ENCODE data around the gene NEDD9.

NEDD9 gene

DNA sequence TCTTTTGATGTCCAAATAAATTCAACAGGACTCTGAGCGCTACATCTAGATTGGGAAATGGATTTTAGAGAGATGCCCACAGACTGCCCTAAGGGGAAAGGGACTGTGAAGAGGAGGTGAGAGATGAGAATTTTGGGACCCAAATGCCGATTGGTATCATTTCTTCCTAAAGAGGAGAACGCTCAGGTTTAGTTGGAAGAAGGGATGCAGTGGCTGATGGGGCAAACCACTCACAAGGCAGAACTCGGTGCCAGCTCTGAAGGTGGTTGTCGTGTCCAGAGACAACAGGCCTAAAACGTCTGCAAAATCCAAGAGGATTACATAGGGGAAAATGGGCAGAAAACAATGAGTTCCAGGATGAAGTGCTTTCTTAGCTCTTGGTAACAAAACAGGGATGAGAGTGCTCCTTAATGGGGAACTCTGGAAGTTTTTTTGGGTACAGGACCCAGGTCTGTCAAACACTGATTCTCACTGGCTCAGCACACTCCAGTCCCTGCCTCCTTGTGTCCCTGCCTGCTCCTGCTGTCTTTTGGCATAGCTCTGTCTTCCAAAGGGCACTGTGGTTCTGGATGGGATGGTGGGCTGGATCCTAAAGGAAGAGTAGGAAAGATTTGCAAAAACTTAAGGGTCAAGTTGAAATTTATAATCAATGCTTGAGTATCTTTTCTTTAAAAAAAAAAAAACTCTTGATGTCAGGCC, 29.0 kb downstream of the NEDD9 start:
- in situ Hi-C loops (cut with MboI; ENCODE audit: low sequenced_read_pairs) = no loop called here

DNA sequence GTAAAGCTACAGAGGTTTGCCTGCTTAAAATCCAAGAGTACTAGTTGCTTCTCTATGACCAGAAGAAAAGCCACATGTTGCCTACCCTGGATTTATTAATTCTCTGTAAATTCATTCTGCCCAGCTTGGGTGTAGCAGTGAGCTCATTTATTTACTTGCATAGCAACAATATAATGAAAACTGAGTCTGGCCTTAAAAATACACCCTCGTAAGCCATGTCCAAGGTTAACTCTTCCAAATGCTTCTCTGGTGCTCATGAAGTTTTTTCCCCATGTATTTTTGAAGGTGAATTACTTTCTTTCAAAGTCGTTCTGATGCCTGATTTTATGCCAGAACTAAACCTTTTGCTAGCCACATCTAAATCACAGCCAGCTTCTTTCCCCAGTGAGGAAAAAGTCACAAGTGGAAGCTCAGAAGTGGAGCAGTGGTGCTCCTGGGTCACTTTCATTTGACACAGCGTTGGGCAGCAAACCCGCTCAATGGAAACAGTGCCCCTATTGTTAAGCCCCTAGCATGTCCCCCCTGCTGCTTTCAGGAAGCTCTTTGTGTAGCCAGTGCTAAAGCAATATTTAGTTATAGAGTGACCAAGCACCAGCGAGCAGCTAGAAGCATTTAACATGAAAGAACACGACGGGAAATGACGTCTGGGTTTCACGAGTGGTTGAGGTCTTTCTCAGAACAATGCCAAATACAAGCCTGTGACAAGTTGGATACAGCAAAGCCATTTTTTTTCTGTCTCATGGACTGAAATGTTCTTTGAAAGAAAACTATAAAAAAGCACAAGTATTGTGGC, 29.8 kb downstream of the NEDD9 start:
- in situ Hi-C loops (cut with MboI; ENCODE audit: low sequenced_read_pairs) = no loop called here

DNA sequence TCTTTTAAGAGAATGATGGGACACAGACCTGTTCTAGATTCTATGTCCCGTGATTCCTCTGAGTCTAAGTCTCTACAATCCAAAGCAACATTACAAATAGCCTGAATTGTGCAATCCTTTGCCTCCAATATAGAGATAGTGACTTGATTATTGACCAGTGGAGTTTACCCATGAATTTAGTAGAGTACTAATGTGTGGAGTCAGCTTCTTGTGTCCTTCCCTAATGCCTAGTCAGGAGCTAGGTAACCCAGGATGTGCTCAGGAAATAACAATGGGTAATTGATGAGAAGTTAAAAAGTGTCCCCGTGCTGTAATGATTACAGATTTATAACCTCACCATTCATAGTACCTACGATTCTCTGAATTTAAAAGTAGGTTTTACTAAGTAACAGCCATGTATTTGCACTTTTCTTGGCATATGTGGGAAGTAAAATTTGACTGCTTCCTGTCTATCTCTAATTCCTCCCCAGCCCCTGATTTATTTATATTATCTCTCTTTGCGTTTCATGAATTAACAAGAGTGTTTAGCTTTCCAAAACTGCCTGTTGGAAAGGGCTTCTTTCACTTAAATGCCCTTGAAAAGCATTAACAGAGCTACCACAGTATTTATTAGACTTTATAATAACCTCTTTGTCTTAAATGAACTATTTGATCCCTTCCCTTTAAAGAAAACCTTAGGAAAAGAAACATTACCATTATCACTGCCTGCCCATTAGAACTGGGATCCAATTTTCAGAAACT, 30.5 kb downstream of the NEDD9 start:
- in situ Hi-C loops (cut with MboI; ENCODE audit: low sequenced_read_pairs) = no loop called here

DNA sequence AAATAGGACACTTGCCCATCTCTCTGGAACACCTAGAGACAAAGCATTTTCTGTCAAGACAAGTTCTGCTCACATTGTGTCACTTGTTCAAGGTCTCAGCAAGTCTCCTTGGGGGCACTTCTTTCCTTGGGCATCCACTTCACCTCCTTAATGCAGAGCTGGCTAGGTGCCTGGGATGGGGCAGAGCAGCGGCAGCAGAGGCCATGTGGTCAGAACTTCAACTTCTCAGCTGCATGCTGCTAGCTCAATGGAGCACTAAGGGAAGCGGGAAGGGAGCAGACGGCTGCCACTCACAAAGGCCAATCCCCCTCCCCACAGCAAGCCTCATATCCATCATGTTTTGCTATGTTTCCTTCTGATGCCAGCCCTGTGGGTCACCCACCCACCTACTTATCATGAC, 31.5 kb downstream of the NEDD9 start:
- in situ Hi-C loops (cut with MboI; ENCODE audit: low sequenced_read_pairs) = no loop called here

DNA sequence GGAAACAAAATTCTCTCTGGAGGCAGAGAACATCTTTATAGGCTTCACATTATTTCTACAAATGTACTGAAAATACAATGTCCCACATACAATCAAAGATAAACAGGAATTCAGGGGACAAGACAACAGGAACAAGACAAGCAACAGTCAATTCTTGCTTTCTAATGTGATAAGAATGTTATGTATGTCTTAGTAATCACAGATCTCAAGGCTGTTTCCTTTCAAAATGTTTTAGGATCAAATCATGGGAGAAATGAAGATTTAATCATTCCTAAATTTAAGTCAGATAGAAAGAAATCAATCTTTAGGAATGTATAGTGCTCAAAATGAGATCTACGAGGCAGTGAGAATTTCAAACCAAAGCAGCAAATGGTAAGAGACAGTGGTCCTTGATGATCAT, 32.1 kb downstream of the NEDD9 start:
- in situ Hi-C loops (cut with MboI; ENCODE audit: low sequenced_read_pairs) = no loop called here

DNA sequence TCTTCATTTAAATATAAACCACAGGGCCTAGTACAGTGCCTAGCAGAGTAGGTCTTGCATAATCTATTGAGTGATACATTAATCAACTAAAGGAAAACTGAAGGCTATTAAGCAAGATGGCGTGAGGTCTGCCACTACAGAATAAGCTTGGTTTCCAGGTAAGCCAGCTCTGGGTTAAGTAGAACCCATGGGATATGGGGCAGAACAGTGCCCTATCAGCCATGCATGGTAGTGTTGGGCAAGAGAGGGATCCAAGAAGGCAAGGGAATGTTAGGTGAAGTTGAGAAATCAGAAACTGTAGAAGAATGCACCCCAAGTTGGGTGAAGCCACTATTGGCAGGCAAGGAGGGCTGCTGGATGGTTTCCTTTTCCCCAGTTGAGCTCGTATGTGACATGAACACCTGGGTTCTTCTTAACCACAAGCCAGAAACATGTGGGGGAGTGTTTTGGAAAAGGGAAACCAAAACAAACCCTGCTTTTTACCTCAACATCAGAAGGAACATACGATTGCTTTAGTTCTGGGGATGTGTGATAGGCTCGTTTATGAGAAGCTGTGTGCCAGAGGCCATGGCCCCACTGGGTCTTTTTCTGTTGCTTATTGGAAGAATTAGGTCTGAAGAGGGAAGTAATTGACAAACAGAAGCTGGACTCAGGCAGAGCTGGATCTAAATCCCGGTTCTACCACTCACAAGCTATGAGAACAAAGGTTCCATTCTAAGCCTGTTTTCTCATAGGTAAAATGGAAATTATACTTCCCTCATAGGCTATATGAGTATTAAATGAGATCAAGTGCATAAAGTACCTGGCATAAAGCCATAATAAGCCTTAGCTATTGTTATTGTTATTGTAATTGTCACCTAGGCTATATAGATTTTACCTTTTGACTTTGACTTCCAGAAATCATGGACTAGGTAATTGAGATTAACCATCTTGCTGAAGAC, 33.5 kb downstream of the NEDD9 start:
- in situ Hi-C loops (cut with MboI; ENCODE audit: low sequenced_read_pairs) = no loop called here

DNA sequence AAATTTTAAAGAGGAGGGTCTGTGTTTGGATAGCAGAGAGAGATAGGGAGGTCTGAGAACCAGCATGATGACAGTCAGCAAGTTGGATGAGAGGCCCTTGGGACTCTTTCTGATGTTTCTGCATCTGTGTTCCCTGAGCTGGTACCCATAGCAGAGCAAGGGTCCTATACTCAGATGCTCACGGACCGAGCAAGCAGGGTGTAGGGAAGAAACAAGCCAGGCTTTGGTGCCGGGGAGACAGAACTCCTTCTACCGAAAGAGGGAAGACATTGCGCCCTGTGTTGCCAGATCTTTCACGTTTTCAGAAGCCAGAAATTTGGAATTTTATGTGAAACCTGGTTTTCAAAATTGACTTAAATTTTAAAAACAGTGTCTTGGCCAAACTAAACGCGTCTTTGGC, 34.6 kb downstream of the NEDD9 start:
- in situ Hi-C loops (cut with MboI; ENCODE audit: low sequenced_read_pairs) = no loop called here

DNA sequence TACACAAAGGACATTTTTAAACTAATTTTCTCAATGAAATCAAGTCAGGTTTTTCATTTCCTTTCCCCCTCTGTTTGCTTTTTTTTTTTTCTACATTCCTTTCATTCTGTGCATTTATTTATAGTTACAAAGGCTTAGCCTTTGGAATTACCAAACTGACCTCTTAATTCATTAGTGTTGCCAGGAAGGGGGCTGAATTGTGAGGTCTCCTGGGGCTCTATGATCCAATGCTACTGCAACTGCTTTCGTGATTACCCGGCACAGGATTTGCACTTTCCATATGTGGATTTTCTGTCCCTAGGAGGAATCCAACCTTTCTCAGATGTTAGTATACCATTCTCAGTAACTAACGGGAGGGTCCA, 35.3 kb downstream of the NEDD9 start:
- in situ Hi-C loops (cut with MboI; ENCODE audit: low sequenced_read_pairs) = no loop called here

DNA sequence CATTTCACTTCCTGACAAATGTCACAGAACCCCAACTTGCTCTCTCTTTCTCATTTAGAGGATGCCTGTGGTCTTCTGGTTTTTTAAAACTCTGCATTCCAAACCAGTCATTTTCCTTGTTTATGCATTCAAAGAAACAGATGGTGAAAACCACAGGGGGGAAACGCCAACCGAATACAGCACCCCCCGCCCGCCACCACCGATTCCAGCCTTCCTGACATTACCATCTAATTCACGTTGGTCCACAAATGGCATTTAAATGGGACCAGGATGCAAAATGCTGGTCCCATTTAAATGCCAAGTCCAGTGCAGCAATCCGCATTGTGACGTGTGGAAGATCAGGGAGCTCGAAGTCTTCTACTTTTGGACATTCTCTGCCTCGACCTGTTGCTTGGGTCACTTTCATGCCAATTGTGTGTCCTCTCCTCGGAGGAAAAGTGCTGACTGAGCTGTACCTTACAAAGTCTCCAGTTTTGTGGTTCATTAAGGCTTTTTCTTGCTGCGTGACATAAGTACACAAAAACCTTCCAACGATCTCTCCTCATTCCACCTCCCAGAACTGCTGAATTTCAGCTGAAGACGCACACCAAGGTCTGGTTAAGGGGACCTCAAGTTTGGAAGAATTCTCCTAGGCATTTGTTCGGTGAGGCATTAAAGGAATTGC, 35.8 kb downstream of the NEDD9 start:
- in situ Hi-C loops (cut with MboI; ENCODE audit: low sequenced_read_pairs) = no loop called here

DNA sequence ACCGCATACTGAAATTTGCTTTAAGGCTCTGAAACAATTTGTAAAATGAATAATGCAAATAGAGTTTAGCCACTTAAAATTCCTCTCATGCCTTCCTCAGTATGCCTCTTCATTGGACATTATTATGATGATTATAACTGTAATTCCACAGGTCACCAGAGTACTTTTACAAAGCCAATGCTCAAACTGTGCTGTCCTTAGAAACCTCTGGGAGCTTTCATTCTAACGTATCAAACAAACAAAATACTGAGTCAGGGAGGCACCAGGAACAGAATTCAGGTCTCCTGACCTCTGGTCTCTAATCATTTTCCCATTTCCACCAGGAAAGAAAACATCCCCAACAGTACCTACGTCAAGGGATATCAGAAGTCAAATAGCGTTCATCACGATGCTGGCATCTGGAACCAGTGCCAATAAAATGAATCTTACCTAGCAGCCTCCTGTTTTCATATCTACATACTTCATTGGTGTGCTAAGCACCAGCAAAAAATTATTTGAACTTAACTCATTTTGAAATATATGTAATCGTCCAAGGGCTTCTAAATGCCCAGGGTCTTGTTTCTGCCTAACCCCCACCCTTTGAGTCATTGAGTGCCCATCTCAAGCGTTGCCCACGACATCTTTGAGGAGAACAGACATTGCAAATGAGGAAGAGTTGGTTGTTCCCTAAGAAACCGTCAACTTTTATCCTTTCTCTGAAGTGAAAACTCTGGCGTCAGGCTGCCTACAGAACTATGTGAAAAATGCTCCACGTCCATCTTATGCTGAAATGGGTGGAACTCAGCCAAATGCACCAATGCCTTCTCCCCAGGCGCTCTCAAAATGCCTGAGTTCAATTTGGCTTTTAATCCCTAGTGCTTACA, 37.9 kb downstream of the NEDD9 start:
- in situ Hi-C loops (cut with MboI; ENCODE audit: low sequenced_read_pairs) = no loop called here

DNA sequence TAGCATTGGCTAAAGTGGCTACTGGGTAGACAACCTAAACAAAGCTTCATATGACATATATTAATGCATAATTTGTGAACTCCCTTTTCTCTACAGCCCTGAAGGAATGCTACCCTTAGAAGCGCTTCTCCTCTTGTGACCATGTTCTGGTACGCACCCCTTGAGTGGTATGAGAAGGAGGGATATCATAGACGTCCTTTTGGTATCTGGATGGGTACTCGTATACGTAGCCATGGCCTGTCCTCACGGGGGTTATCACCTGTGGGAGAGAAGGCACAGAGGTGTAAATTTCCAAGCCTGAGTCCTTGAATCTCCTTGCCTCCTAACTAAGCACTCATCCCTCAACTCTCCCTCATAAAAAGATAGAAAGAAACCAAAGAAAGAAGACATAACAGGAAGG, 39.0 kb downstream of the NEDD9 start:
- in situ Hi-C loops (cut with MboI; ENCODE audit: low sequenced_read_pairs) = no loop called here

DNA sequence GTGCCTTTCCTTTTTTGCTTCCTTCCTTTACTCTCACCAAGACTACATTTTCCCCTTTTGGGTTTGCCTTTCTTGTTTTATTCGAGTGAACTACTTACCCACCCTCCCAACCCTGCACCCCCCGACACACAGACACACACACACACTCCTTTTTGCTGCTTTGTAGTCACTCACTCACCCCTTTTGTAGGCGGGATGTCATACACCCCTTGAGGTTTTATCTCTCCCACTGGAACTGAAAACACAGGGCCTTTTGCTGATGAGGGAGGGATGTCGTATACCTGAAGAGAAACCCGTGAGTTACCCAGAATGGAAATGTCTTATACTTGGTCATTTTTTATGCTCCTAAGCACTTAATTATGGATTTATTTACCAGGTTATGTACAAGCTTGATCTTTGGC, 40.3 kb downstream of the NEDD9 start:
- in situ Hi-C loops (cut with MboI; ENCODE audit: low sequenced_read_pairs) = no loop called here

DNA sequence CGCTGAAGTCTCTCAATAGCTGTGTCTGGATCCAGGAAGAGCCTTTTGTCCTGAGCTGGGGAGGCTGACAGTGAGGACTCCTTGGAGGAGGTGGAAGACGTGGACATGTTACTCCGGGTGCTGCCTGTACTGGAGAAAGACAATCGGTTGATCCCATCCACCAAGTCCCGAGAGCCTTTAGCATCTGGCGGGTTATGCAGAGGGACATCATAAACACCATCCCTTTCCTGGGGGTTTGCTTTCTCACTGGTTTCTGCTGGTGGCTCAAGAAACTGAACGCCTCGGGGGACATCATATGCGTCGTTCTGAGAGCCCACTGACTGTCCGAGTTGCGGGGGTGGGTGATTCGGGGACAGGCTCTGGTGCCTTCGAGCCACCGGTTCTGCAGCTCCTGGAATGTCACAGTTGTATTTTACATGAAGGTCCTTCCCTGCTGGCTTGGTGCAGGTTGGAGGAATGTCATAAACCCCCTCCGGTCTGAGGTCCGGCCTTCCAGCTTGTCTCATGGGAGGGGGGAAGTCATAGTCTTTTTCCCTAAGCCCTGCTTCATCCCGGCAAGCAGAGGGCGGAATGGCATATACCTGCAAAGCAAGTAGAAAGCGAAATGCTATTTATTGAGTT, 41.7 kb downstream of the NEDD9 start:
- in situ Hi-C loops (cut with MboI; ENCODE audit: low sequenced_read_pairs) = no loop called here

DNA sequence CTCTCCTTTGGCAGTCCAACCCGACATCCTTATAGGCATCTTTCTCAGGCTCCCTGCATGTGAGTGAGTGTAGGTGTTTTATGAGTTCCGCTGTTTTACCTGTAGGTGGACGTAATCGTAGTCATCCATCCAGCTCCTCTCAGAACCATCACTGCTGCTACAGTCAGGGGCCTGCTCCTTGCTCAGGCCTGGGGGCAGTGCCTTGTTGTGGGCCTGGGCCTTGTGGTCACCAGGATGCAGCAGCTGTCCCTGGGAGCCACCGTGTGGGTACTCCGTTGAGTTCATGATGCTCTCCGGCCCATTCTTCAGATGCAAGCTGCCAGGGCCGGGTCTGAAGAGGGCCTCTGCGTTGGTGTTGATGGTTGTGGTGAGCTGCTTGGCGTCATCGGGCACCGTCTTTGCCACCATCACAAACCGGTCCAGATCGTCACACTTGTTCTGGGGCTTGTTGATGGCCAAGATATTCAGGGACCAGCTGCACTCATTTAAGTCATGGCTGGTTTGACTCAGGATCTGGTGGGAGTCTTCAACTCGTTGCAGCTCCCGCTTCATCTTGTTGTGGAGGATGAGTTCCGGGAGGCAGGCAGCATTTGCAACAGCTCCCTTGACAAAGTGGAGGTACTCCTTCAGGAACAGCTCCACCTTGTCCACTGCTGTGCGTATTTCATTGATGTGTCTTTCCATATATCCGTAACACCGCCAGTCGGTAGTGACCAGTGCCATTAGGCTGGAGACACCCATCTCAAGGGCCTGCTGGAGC, 42.4 kb downstream of the NEDD9 start:
- in situ Hi-C loops (cut with MboI; ENCODE audit: low sequenced_read_pairs) = no loop called here

DNA sequence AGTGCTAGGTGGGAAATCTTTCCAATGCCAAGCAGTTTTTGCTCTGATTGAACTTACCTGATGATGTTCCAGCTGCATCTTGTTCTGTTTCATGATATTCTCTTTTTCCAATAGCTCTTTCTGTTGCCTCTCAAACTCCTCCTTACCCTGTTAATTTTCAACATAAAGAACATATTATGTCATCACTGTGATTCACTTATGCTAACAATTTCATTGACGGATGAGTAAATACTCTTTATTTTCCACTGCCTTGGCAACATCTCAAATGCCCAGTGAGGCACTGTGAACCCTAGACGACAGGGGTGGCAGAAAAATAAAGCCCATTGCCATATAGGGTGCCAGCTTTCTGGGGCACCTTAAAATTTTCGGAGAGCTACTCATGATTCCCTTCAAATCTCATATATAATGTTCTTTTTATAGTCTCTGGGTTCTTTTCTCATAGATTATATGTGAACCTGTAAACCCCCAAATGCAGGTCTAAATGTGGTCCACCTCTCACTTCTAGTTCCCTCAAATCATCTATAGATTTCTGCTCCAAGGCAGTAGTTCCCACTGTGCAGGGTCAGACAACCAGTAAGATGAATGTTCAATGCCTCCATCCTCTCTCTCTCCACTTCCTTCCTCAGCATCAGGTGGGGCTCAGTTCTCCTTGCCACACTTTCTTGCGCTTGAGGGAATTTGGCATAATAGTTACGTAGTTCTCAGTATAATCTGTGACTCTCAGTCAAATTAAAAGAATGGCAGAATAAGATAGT, 44.1 kb downstream of the NEDD9 start:
- in situ Hi-C loops (cut with MboI; ENCODE audit: low sequenced_read_pairs) = no loop called here

DNA sequence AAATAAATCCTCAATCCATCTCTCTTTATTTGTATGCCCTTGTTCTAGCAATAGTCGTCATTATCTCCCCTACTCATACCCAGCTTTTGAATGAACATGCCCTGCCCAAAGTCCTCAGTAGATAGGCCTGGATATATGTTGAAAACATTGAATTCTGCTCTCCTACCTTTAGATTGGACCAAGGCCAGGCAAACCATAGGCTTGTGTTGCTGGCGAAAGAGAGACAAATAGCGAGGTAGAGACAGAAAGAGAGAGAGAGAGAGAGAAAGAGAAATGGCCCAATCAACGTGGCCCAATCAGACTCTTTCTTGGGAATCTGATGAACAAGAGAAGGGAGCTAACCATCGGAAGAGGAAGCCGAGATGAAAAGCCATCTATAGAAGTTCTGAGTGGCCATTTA, 45.2 kb downstream of the NEDD9 start:
- in situ Hi-C loops (cut with MboI; ENCODE audit: low sequenced_read_pairs) = no loop called here

DNA sequence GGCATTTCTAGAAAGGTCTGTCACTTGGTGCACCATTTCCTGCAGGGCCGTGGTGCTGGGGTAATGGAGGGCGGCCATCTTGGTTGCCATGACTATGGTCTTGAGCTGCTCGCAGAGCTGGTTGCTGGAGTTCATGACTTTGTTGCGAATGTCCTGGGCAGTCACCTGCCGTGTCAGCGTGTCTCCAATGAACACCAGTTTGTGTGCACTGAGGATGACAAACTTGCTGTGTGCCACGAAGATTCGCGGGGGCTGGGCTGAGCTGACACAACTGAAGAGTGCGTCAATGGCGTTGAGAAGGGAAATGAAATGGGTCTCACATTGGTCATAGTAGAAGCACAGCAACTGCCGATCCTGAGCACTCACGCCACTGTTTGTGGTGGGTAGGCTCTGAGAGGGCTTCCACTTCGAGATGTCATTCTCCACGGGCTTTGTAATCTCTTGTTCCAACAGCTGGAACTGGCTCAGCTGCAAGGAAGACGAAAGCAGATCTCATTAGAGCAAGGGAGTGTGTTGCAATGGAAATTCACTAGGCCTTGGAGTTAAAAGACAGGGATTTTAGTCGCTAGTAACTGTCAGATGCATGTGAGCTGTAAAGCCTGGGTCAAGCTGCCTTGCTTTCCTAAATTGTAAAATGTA, 47.1 kb downstream of the NEDD9 start:
- in situ Hi-C loops (cut with MboI; ENCODE audit: low sequenced_read_pairs) = no loop called here

Measured in HL-60/S4 (cell line).